Endothelial cell of umbilical vein (primary cell): ENCODE measurements around the gene TPRKB. TPM values are rescaled to one million over a fixed set of nuclear protein-coding genes. Genes with fewer than 3 reads are reported as not detected.

Experiments used
- BruUV-seq: library from RNA; stranded (reverse); fragments of 400-500 nt; replicated peaks from 2 replicates; lab custom pipeline; 2021; lab: Mats Ljungman, UMichigan
- CTCF ChIA-PET: fragments of 300-600, 350-600 bp; sonication (Branson Sonifier 250); formaldehyde crosslinking; loops from one replicate; lab custom pipeline; 2021; ENCODE audit warnings: antibody characterized with exemption, inconsistent platforms; lab: Charles Lee
- POLR2A ChIA-PET: fragments of 300-600, 350-600 bp; sonication (Branson Sonifier 250); formaldehyde crosslinking; loops from one replicate; lab custom pipeline; 2021; ENCODE audit warnings: antibody characterized with exemption, inconsistent platforms; lab: Charles Lee
- DNase-seq: peaks from one replicate; pipeline ENCODE4 v3.0.0-alpha.2; 2011; ENCODE audit warnings: low read depth, low spot score
- FAIRE-seq: peaks from 2 replicates; lab custom pipeline; 2011; peaks lifted over from hg19 to GRCh38; lab: Jason Lieb, UNC
- H2AFZ ChIP-seq: 2 replicates; pipeline ENCODE4 v1.6.0; 2012; ENCODE audit warnings: low read depth, low read length, control low read depth, inconsistent platforms
- H3K27ac ChIP-seq: 2 replicates; pipeline ENCODE4 v1.5.1; 2011; ENCODE audit warnings: low read depth, mild to moderate bottlenecking, control low read depth, low read length, moderate library complexity; ENCODE audit not compliant: insufficient read depth
- H3K27me3 ChIP-seq, 2 experiments: 2 replicates each; pipeline versions ENCODE4 v1.6.0 to v1.6.1; 2011; ENCODE audit warnings: low read length in 2 of 2, mixed read lengths in 1 of 2; ENCODE audit not compliant: control insufficient read depth in 2 of 2, insufficient read depth in 2 of 2
- H3K36me3 ChIP-seq, 2 experiments: 2 replicates in 1 of 2; 3 replicates in 1 of 2; pipeline ENCODE4 v1.5.1; 2011; ENCODE audit warnings: low read length in 2 of 2, mild to moderate bottlenecking in 1 of 2, moderate library complexity in 1 of 2; ENCODE audit not compliant: control insufficient read depth in 2 of 2, insufficient read depth in 2 of 2; ENCODE audit errors: extremely low read depth in 1 of 2
- H3K4me1 ChIP-seq: 3 replicates; pipeline ENCODE4 v1.5.1; 2011; ENCODE audit warnings: mild to moderate bottlenecking, low read length; ENCODE audit not compliant: control insufficient read depth, insufficient read depth; ENCODE audit errors: extremely low read depth
- H3K4me2 ChIP-seq: 2 replicates; pipeline ENCODE4 v1.6.1; 2011; ENCODE audit warnings: low read length, control low read depth, mixed read lengths; ENCODE audit not compliant: insufficient read depth
- H3K4me3 ChIP-seq, 3 experiments: fragments of 200-600 bp in 1 of 3; sonication (generic), shearing (Covaris generic) in 1 of 3; replicated peaks in 1 of 3; 2 replicates each; pipeline ENCODE4 v1.5.1; 2011 to 2016; ENCODE audit warnings: control low read depth in 3 of 3, low read length in 3 of 3, mild to moderate bottlenecking in 2 of 3, inconsistent platforms in 1 of 3, low read depth in 1 of 3, moderate library complexity in 1 of 3; ENCODE audit not compliant: insufficient read depth in 1 of 3
- H3K79me2 ChIP-seq: 2 replicates; pipeline ENCODE4 v1.6.0; 2012; ENCODE audit warnings: low read length, inconsistent platforms; ENCODE audit not compliant: control insufficient read depth, insufficient read depth
- H3K9ac ChIP-seq: replicated peaks from 2 replicates; pipeline ENCODE3; 2011; ENCODE audit warnings: low read length, control low read depth; ENCODE audit not compliant: insufficient read depth; ENCODE audit errors: extremely low read depth
- H3K9me1 ChIP-seq: replicated peaks from 3 replicates; pipeline ENCODE4 v1.6.0; 2011; ENCODE audit warnings: mild to moderate bottlenecking, low read length; ENCODE audit not compliant: control insufficient read depth, insufficient read depth; ENCODE audit errors: extremely low read depth
- H3K9me3 ChIP-seq: replicated peaks from 2 replicates; pipeline ENCODE4 v1.5.1; 2012; ENCODE audit warnings: low read length, inconsistent platforms; ENCODE audit not compliant: control insufficient read depth, insufficient read depth
- H4K20me1 ChIP-seq: replicated peaks from 2 replicates; pipeline ENCODE3; 2011; ENCODE audit warnings: mild to moderate bottlenecking, low read length; ENCODE audit not compliant: control insufficient read depth, insufficient read depth; ENCODE audit errors: extremely low read depth
- EZH2 ChIP-seq: IDR thresholded peaks from 2 replicates; pipeline ENCODE4 v1.6.1; 2012; ENCODE audit warnings: borderline replicate concordance, low read depth, mild to moderate bottlenecking, moderate library complexity, low read length, inconsistent platforms; ENCODE audit not compliant: severe bottlenecking
- FOS ChIP-seq: IDR thresholded peaks from 2 replicates; pipeline ENCODE4 v1.6.1; 2011; ENCODE audit warnings: mild to moderate bottlenecking, low read length, moderate library complexity, borderline replicate concordance; ENCODE audit not compliant: insufficient read depth
- GATA2 ChIP-seq: IDR thresholded peaks from 2 replicates; pipeline ENCODE4 v1.7.0; 2011; ENCODE audit warnings: low read depth, mild to moderate bottlenecking, moderate library complexity, mixed read lengths, low read length; ENCODE audit not compliant: insufficient read length, insufficient read depth
- JUN ChIP-seq: IDR thresholded peaks from 2 replicates; pipeline ENCODE4 v1.6.1; 2011; ENCODE audit warnings: borderline replicate concordance, low read depth; ENCODE audit not compliant: insufficient read length, insufficient read depth
- MYC ChIP-seq: IDR thresholded peaks from one replicate; pipeline ENCODE4 v1.6.1; 2011; ENCODE audit warnings: mild to moderate bottlenecking, low read depth, low read length
- POLR2A ChIP-seq: IDR thresholded peaks from 2 replicates; pipeline ENCODE4 v1.6.1; 2012; ENCODE audit warnings: low read depth, mild to moderate bottlenecking, control low read depth, low read length
- POLR2AphosphoS5 ChIP-seq: IDR thresholded peaks from 2 replicates; pipeline ENCODE4 v1.6.1; 2012; ENCODE audit warnings: low read depth, mild to moderate bottlenecking, control low read depth, low read length, moderate library complexity; ENCODE audit not compliant: insufficient read depth
- dilution Hi-C: fragments of 300-500 bp; cut with MboI; formaldehyde crosslinking; loops from one replicate; pipeline ENCODE4 v1.15.0; 2019; ENCODE audit warnings: low sequenced_read_pairs; ENCODE audit not compliant: extremely low pct_ligation_motif_present
- intact Hi-C: fragments of 100-400 bp; cut with micrococcal nuclease; formaldehyde crosslinking; loops from one replicate; pipeline ENCODE4 v1.10.0; 2022
- polyA plus RNA-seq, 4 experiments: library from polyadenylated mRNA; depleted of rRNA in 3 of 4; stranded (reverse) in 3 of 4; unstranded in 1 of 4; fragments of >200 nt; gene quantifications; 2 replicates each; pipeline versions ENCODE4 v1.2.1 to v1.2.3, GENCODE V29; 2011 to 2012; ENCODE audit warnings: missing spikeins in 1 of 4
- total RNA-seq: library from RNA; stranded (reverse); gene quantifications from 2 replicates; pipeline ENCODE4 v1.2.3, GENCODE V29; 2021
- TF ChIP-seq, protein P1 (sequence below), 2 donors: IDR thresholded peaks; 1 replicate in 1 of 2; 2 replicates in 1 of 2; pipeline ENCODE4 v1.5.1; 2011; ENCODE audit warnings: low read length in 2 of 2, mild to moderate bottlenecking in 2 of 2, moderate library complexity in 2 of 2, control low read depth in 1 of 2, inconsistent platforms in 1 of 2, low read depth in 1 of 2; ENCODE audit not compliant: insufficient read depth in 1 of 2; ENCODE audit errors: extremely low read depth in 1 of 2
- TF ChIP-seq, protein P2 (sequence below): IDR thresholded peaks from 2 replicates; pipeline ENCODE4 v1.6.1; 2011; ENCODE audit not compliant: insufficient read depth, insufficient read length

The TPRKB gene
- total and polyA plus RNA-seq, 2 donors (not counting 3 experiments of a cell fraction or from before 2014, with no cell fraction given): 27.1 to 36.1 TPM

DNA sequence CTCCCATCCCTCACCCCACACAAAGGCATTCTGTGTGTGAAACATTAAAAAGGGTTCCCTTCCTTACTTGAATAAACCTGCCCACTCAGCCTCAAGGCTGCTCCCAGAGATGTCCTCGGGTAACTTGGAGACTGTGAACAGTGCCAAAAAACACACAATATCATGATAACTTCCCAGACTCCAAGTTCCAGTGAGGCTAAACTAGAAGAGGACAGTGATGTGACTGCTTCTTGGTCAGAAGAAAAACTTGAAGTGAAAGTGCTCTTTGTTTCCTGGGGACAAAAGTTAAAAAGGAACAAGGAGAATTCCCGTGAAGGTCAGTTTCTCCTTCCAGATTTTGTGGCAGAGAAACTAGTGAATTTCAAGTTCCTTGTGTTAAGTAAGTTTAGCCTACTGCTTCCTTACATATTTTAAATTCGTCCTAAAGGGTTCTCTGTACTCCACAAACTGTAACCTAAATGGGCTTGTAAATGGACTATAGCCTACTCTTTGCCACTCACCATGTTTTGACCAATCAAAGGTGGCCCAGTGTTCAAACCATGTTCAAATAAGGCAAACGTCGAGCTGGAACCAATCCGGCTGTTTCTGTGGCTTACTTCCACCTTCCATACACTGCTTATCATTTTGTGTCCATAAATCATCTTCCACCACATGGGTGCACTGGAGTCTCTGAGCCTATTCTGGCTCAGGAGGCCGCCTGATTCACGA lies 20.4 kb downstream of the TPRKB start:
- Histone ChIP-seq H3K9me1 (no peaks in the 10 kb centered on the region), H3K4me3 (no peak overlapping the region), H3K79me2 (no peaks in the 10 kb centered on the region), H3K4me2 (no peak overlapping the region), H3K36me3 (no peaks in the 10 kb centered on the region), H3K4me1 (no peaks in the 10 kb centered on the region), H4K20me1 (no peaks in the 10 kb centered on the region), H3K9me3 (no peaks in the 10 kb centered on the region), H3K27ac (no peak overlapping the region), H3K27me3 (peaks cover 0 to 10% of the 10 kb centered on the region in 2 experiments), H3K9ac (no peak overlapping the region), H2AFZ (peak overlapping the region; percentile 73)
- TF ChIP-seq GATA2 (no peak), POLR2A (no peak), JUN (no peak), MYC (no peak), POLR2AphosphoS5 (no peak), FOS (no peak), EZH2 (no peak)
- TF ChIP-seq, protein P1, sequence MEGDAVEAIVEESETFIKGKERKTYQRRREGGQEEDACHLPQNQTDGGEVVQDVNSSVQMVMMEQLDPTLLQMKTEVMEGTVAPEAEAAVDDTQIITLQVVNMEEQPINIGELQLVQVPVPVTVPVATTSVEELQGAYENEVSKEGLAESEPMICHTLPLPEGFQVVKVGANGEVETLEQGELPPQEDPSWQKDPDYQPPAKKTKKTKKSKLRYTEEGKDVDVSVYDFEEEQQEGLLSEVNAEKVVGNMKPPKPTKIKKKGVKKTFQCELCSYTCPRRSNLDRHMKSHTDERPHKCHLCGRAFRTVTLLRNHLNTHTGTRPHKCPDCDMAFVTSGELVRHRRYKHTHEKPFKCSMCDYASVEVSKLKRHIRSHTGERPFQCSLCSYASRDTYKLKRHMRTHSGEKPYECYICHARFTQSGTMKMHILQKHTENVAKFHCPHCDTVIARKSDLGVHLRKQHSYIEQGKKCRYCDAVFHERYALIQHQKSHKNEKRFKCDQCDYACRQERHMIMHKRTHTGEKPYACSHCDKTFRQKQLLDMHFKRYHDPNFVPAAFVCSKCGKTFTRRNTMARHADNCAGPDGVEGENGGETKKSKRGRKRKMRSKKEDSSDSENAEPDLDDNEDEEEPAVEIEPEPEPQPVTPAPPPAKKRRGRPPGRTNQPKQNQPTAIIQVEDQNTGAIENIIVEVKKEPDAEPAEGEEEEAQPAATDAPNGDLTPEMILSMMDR (IDR thresholded peaks at IDR 0.05; ENCODE audit: extremely low read depth in 1 of 2, insufficient read depth in 1 of 2, low read depth in 1 of 2, low read length in 2 of 2): no peak
- TF ChIP-seq, protein P2, sequence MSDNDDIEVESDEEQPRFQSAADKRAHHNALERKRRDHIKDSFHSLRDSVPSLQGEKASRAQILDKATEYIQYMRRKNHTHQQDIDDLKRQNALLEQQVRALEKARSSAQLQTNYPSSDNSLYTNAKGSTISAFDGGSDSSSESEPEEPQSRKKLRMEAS: no peak
- BruUV-seq: no TSS peak
- intact Hi-C loops: no loop called here
- FAIRE-seq: no peak
- dilution Hi-C loops: no loop called here
- ChIA-PET POLR2A (no interaction called here), CTCF (no interaction called here)
- peak; percentile 80 for DNase-seq
